ENCODE results near the gene WDR38.

The WDR38 gene

GRCh38 chr9:124857533-124858162, 4.4 kb downstream of the WDR38 start:
- DNase-seq = no peak
- no peaks in the 10 kb centered on the region for H3K9me3 Mint-ChIP-seq
- CTCF ChIA-PET = interaction anchor here (14.6 kb wide), 1 partner anchor 82 kb away, joined by 332 read pairs; the partner anchor contains the start of genes NR6A1 and OLFML2A
- no peak overlapping the region for H3K4me3 Mint-ChIP-seq
- no peak overlapping the region for H3K27ac Mint-ChIP-seq
- peaks cover 20% of the 10 kb centered on the region for H3K27me3 Mint-ChIP-seq
- H3K4me1 Mint-ChIP-seq = peaks cover 36% of the 10 kb centered on the region
- peaks cover 37% of the 10 kb centered on the region for H3K36me3 Mint-ChIP-seq

- peaks cover 37% of the 10 kb centered on the region for H3K36me3 Mint-ChIP-seq
- H3K4me1 Mint-ChIP-seq = peaks cover 32% of the 10 kb centered on the region
- no peaks in the 10 kb centered on the region for H3K9me3 Mint-ChIP-seq
- CTCF ChIA-PET = interaction anchor here (1.0 to 14.6 kb wide), 3 partner anchors 19 to 92 kb away, joined by 3 to 332 read pairs (median 3); partner anchors contain the start of genes NR6A1 and OLFML2A
- no peak overlapping the region for H3K27ac Mint-ChIP-seq
- peaks cover 12% of the 10 kb centered on the region for H3K27me3 Mint-ChIP-seq
- DNase-seq = no peak
- H3K4me3 Mint-ChIP-seq = no peak overlapping the region
Measured at GRCh38 chr9:124858330-124859046, 5.2 kb downstream of the WDR38 start.

- Mint-ChIP-seq H3K27me3 (peaks cover 3% of the 10 kb centered on the region), H3K4me1 (peaks cover 35% of the 10 kb centered on the region), H3K36me3 (peaks cover 37% of the 10 kb centered on the region), H3K4me3 (peak overlapping the region; percentile 95), H3K9me3 (no peaks in the 10 kb centered on the region), H3K27ac (peak overlapping the region; percentile 75)
- CTCF ChIA-PET = interaction anchor here (0.6 to 3.0 kb wide), 9 partner anchors 8 to 91 kb away, joined by 3 to 21 read pairs (median 3); partner anchors contain the start of genes NR6A1 and WDR38
- no peak for DNase-seq
Measured at GRCh38 chr9:124859803-124860581, 6.7 kb downstream of the WDR38 start.

GRCh38 chr9:124860582-124861341, 7.5 kb downstream of the WDR38 start:
- Mint-ChIP-seq H3K27ac (peak overlapping the region; percentile 97), H3K4me1 (peaks cover 35% of the 10 kb centered on the region), H3K9me3 (no peaks in the 10 kb centered on the region), H3K4me3 (peak overlapping the region; percentile 95), H3K27me3 (peaks cover 3% of the 10 kb centered on the region), H3K36me3 (peaks cover 36% of the 10 kb centered on the region)
- CTCF ChIA-PET = interaction anchor here (0.6 to 3.0 kb wide), 9 partner anchors 9 to 265 kb away, joined by 3 to 21 read pairs (median 3); partner anchors contain the start of genes NR6A1 and WDR38
- no peak for DNase-seq

- H3K4me3 Mint-ChIP-seq = peak within 1 kb of the TSS; percentile 95
- H3K27me3 Mint-ChIP-seq = peaks cover 3% of the 10 kb centered on the region
- DNase-seq = peak; percentile 97
- peak within 1 kb of the TSS; percentile 97 for H3K27ac Mint-ChIP-seq
- no peaks in the 10 kb centered on the region for H3K9me3 Mint-ChIP-seq
- CTCF ChIA-PET = interaction anchor here (0.6 to 3.0 kb wide), 9 partner anchors 10 to 264 kb away, joined by 3 to 21 read pairs (median 3); partner anchors contain the start of genes NR6A1 and WDR38
- H3K36me3 Mint-ChIP-seq = peaks cover 36% of the 10 kb centered on the region
- peaks cover 35% of the 10 kb centered on the region for H3K4me1 Mint-ChIP-seq
Measured at GRCh38 chr9:124861342-124862229, 8.3 kb downstream of the WDR38 start, which contains the start of the genes ARPC5L and RPL35. ARPC5L (plus strand) TSS chr9:124862130; CDS start chr9:124869291, 7,161 bp downstream. RPL35 (minus strand) TSS chr9:124861957; CDS start chr9:124861912, 45 bp downstream.

- CTCF ChIA-PET = interaction anchor here (0.8 to 1.0 kb wide), 2 partner anchors 11 to 31 kb away, joined by 3 read pairs; no protein-coding TSS in a partner anchor
- Mint-ChIP-seq H3K27me3 (peaks cover 3% of the 10 kb centered on the region), H3K4me3 (peak overlapping the region; percentile 57), H3K27ac (peak overlapping the region; percentile 33), H3K36me3 (peaks cover 28% of the 10 kb centered on the region), H3K4me1 (peaks cover 49% of the 10 kb centered on the region), H3K9me3 (no peaks in the 10 kb centered on the region)
- DNase-seq = no peak
Measured at GRCh38 chr9:124863371-124863871, 10.2 kb downstream of the WDR38 start.

- no peaks in the 10 kb centered on the region for H3K27me3 Mint-ChIP-seq
- no peaks in the 10 kb centered on the region for H3K9me3 Mint-ChIP-seq
- H3K4me1 Mint-ChIP-seq = peaks cover 57% of the 10 kb centered on the region
- peak overlapping the region; percentile 94 for H3K4me3 Mint-ChIP-seq
- CTCF ChIA-PET = interaction anchor here (0.6 kb wide), 1 partner anchor 204 kb away, joined by 3 read pairs; no protein-coding TSS in a partner anchor
- H3K36me3 Mint-ChIP-seq = peaks cover 30% of the 10 kb centered on the region
- H3K27ac Mint-ChIP-seq = peak overlapping the region; percentile 99
- peak; percentile 89 for DNase-seq
Measured at GRCh38 chr9:124868511-124869465, 15.5 kb downstream of the WDR38 start.

- H3K9me3 Mint-ChIP-seq = no peaks in the 10 kb centered on the region
- H3K27ac Mint-ChIP-seq = peak overlapping the region; percentile 99
- H3K4me1 Mint-ChIP-seq = peaks cover 58% of the 10 kb centered on the region
- H3K36me3 Mint-ChIP-seq = peaks cover 32% of the 10 kb centered on the region
- DNase-seq = peak; percentile 65
- H3K27me3 Mint-ChIP-seq = no peaks in the 10 kb centered on the region
- CTCF ChIA-PET = no interaction called here
- H3K4me3 Mint-ChIP-seq = peak overlapping the region; percentile 94
Measured at GRCh38 chr9:124869466-124869985, 16.3 kb downstream of the WDR38 start.

- peak overlapping the region; percentile 99 for H3K27ac Mint-ChIP-seq
- peak overlapping the region; percentile 94 for H3K4me3 Mint-ChIP-seq
- H3K4me1 Mint-ChIP-seq = peaks cover 58% of the 10 kb centered on the region
- peaks cover 37% of the 10 kb centered on the region for H3K36me3 Mint-ChIP-seq
- CTCF ChIA-PET = no interaction called here
- H3K27me3 Mint-ChIP-seq = no peaks in the 10 kb centered on the region
- no peaks in the 10 kb centered on the region for H3K9me3 Mint-ChIP-seq
- DNase-seq = peak; percentile 86
Measured at GRCh38 chr9:124869986-124870560, 16.8 kb downstream of the WDR38 start.

- Mint-ChIP-seq H3K9me3 (no peaks in the 10 kb centered on the region), H3K4me3 (peak overlapping the region; percentile 94), H3K27ac (peak overlapping the region; percentile 99), H3K4me1 (peaks cover 58% of the 10 kb centered on the region), H3K36me3 (peaks cover 42% of the 10 kb centered on the region), H3K27me3 (no peaks in the 10 kb centered on the region)
- DNase-seq = no peak
- CTCF ChIA-PET = interaction anchor here (1.2 kb wide), 2 partner anchors 10 to 17 kb away, joined by 4 to 5 read pairs; partner anchors contain the start of genes RPL35 and WDR38
Measured at GRCh38 chr9:124870723-124871122, 17.5 kb downstream of the WDR38 start.

GRCh38 chr9:124871156-124871561, 17.9 kb downstream of the WDR38 start:
- CTCF ChIA-PET = interaction anchor here (1.2 kb wide), 3 partner anchors 10 to 96 kb away, joined by 3 to 5 read pairs (median 4); partner anchors contain the start of genes RPL35 and WDR38
- Mint-ChIP-seq H3K27me3 (no peaks in the 10 kb centered on the region), H3K36me3 (peaks cover 45% of the 10 kb centered on the region), H3K4me1 (peaks cover 58% of the 10 kb centered on the region), H3K9me3 (no peaks in the 10 kb centered on the region), H3K27ac (peak overlapping the region; percentile 99), H3K4me3 (peak overlapping the region; percentile 94)
- DNase-seq = no peak

Measured in activated naive CD4-positive, alpha-beta T cell treated with anti-CD3 and anti-CD28 coated beads, Interleukin-2, amount 10 ng/mL, durations not matched to agents 7 days and 5 days (primary cell).